Parathyroid adenoma (tissue), 2 donors: ENCODE results near the gene MKNK2.

Experiments used
- H2AFZ ChIP-seq: fragments of 300-600 bp; sonication (generic); one replicate; pipeline ENCODE4 v1.7.0; 2017; ENCODE audit warnings: antibody characterized with exemption, mild to moderate bottlenecking
- H3K27ac ChIP-seq: fragments of 300-600 bp; sonication (generic); one replicate; pipeline ENCODE4 v1.7.0; 2017
- H3K27me3 ChIP-seq: fragments of 300-600 bp; sonication (generic); one replicate; pipeline ENCODE4 v1.7.0; 2017; ENCODE audit warnings: low read length; ENCODE audit not compliant: control insufficient read depth, insufficient read depth
- H3K36me3 ChIP-seq: fragments of 300-600 bp; sonication (generic); one replicate; pipeline ENCODE4 v1.7.0; 2017; ENCODE audit warnings: low read length; ENCODE audit not compliant: control insufficient read depth, insufficient read depth
- H3K4me1 ChIP-seq: fragments of 300-600 bp; sonication (generic); one replicate; pipeline ENCODE4 v1.7.0; 2017; ENCODE audit warnings: control low read depth
- H3K4me2 ChIP-seq: fragments of 300-600 bp; sonication (generic); one replicate; pipeline ENCODE4 v1.7.0; 2017; ENCODE audit warnings: low read length
- H3K4me3 ChIP-seq: fragments of 300-600 bp; sonication (generic); one replicate; pipeline ENCODE4 v1.7.0; 2017; ENCODE audit warnings: low read depth, low read length
- H3K79me2 ChIP-seq: fragments of 300-600 bp; sonication (generic); one replicate; pipeline ENCODE4 v1.7.0; 2017; ENCODE audit warnings: control low read depth
- H3K9ac ChIP-seq: fragments of 300-600 bp; sonication (generic); one replicate; pipeline ENCODE4 v1.7.0; 2017; ENCODE audit warnings: mild to moderate bottlenecking
- H3K9me3 ChIP-seq: fragments of 300-600 bp; sonication (generic); one replicate; pipeline ENCODE4 v1.7.0; 2017; ENCODE audit warnings: low read length; ENCODE audit not compliant: control insufficient read depth
- CTCF ChIP-seq: fragments of 300-600 bp; sonication (generic); IDR thresholded peaks from one replicate; pipeline ENCODE4 v1.7.0; 2017; ENCODE audit warnings: antibody characterized with exemption, mild to moderate bottlenecking
- donor health status: primary hyperparathyroidism.

MKNK2 gene

GRCh38 chr19:1998712-1999708 lies 52.0 kb downstream of the MKNK2 start:
- no peak for TF ChIP-seq CTCF
- no peak overlapping the region for H3K4me2 ChIP-seq

GRCh38 chr19:1997353-1998233 lies 53.5 kb downstream of the MKNK2 start:
- no peaks in the 10 kb centered on the region for H3K36me3 ChIP-seq

More at GRCh38 chr19:1998712-1999708, 52.0 kb downstream of the MKNK2 start:
- no peaks in the 10 kb centered on the region for H3K79me2 ChIP-seq
- no peaks in the 10 kb centered on the region for H3K9me3 ChIP-seq
- H3K36me3 ChIP-seq, result no peaks in the 10 kb centered on the region
- H3K4me1 ChIP-seq, result no peaks in the 10 kb centered on the region
- H3K27ac ChIP-seq, result no peak overlapping the region
- H2AFZ ChIP-seq, result no peak overlapping the region
- H3K4me3 ChIP-seq, result no peak overlapping the region
- H3K9ac ChIP-seq, result no peak overlapping the region
- H3K27me3 ChIP-seq, result no peaks in the 10 kb centered on the region

GRCh38 chr19:1992759-1993260 lies 58.2 kb downstream of the MKNK2 start:
- Histone ChIP-seq H3K4me2 (no peak overlapping the region), H3K9me3 (no peaks in the 10 kb centered on the region), H3K4me3 (no peak overlapping the region), H2AFZ (no peak overlapping the region), H3K36me3 (no peaks in the 10 kb centered on the region), H3K27ac (no peak overlapping the region), H3K27me3 (no peaks in the 10 kb centered on the region), H3K4me1 (no peaks in the 10 kb centered on the region), H3K9ac (no peak overlapping the region), H3K79me2 (no peaks in the 10 kb centered on the region)
- no peak for TF ChIP-seq CTCF

More at GRCh38 chr19:1997353-1998233, 53.5 kb downstream of the MKNK2 start:
- Histone ChIP-seq H3K27me3 (no peaks in the 10 kb centered on the region), H3K9ac (no peak overlapping the region), H3K4me3 (no peak overlapping the region), H3K9me3 (no peaks in the 10 kb centered on the region), H3K4me1 (no peaks in the 10 kb centered on the region), H2AFZ (no peak overlapping the region), H3K27ac (no peak overlapping the region), H3K4me2 (no peak overlapping the region), H3K79me2 (no peaks in the 10 kb centered on the region)
- TF ChIP-seq CTCF, result no peak

- Histone ChIP-seq H3K9ac (no peak overlapping the region), H3K4me1 (no peaks in the 10 kb centered on the region), H3K27me3 (no peaks in the 10 kb centered on the region), H2AFZ (no peak overlapping the region), H3K36me3 (no peaks in the 10 kb centered on the region), H3K27ac (no peak overlapping the region), H3K9me3 (no peaks in the 10 kb centered on the region), H3K79me2 (no peaks in the 10 kb centered on the region), H3K4me3 (no peak overlapping the region), H3K4me2 (no peak overlapping the region)
- TF ChIP-seq CTCF, result no peak
Measured at GRCh38 chr19:1991018-1991913, 59.8 kb downstream of the MKNK2 start.
